Measurements from ENCODE around the gene FAM13A.

Gene FAM13A

DNA sequence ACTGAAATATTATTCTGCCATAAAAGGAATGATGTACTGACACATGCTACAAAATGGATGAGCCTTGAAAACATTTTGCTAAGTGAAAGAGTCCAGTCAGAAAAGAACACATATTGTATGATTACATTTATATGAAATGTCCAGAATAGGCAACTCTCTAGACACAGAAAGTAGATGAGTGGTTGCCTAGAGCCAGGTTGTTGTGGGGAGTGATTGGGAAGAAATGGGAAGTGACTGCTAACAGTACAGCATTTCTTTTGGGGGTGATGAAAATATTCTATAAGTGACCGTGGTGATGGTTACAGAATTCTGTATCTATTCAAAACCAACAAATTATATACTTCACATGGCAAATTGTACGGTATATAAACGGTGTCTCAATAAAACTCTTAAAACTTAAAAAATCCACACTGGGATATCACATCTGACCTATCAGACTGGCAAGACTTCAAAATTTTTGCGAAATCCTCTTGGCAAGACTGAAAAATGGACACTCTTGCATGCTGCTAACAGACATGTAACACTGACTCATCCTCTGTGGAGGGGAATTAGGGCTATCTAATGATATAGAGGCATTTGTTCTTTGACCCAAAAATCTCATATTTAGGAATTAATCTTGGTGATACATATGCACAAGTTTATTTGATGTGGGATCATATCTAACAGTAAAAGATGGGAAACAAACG lies 71.8 kb downstream of the FAM13A start:
- H3K4me3 ChIP-seq (ENCODE audit: low read depth, low read length) = no peak overlapping the region

DNA sequence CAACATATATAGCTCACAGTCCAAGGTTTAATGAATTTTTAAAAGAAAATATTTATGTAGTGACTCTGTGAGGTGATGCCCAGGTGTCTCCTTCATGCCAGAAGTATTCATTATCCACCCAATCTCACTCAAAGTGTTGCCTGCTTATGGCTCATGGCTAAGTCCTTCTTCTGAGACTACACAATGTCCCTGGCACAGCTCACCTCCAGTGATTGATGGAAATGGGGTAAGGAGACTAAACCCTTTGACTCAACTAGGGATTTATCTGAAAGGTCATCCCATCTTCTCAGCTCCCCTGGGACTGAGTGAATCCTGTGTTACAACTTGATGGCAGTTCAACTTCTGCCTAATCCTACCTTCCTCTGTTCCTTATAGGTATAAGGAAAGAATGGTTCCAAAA lies 74.2 kb downstream of the FAM13A start:
- TF ChIP-seq, protein P1, sequence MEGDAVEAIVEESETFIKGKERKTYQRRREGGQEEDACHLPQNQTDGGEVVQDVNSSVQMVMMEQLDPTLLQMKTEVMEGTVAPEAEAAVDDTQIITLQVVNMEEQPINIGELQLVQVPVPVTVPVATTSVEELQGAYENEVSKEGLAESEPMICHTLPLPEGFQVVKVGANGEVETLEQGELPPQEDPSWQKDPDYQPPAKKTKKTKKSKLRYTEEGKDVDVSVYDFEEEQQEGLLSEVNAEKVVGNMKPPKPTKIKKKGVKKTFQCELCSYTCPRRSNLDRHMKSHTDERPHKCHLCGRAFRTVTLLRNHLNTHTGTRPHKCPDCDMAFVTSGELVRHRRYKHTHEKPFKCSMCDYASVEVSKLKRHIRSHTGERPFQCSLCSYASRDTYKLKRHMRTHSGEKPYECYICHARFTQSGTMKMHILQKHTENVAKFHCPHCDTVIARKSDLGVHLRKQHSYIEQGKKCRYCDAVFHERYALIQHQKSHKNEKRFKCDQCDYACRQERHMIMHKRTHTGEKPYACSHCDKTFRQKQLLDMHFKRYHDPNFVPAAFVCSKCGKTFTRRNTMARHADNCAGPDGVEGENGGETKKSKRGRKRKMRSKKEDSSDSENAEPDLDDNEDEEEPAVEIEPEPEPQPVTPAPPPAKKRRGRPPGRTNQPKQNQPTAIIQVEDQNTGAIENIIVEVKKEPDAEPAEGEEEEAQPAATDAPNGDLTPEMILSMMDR (IDR thresholded peaks at IDR 0.05; ENCODE audit: low read depth, low read length) = no peak
- no peak overlapping the region for H3K4me3 ChIP-seq (ENCODE audit: low read depth, low read length)

More for the DNA sequence above, 71.8 kb downstream of the FAM13A start:
- TF ChIP-seq, protein P1 (IDR thresholded peaks at IDR 0.05; ENCODE audit: low read depth, low read length) = no peak

DNA sequence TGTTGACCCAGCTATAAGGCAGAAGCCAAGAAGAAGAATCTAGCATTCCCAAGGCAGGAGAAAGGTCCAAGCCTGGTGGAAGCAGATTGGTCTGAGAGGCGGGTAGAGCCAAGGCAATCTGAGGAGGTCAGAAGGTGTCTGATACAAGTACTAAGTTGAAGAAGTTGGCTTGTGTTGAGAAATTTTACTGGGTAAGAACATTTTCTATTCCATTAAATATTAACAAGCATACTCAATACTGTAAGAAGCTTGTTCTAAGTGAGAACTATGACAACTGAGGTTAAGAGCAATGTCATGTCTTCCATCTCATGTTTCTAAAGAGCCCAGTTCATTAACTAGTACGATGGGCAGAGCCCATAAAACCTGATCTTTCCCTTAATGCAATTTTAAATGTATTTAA lies 75.0 kb downstream of the FAM13A start:
- no peak overlapping the region for H3K4me3 ChIP-seq (ENCODE audit: low read depth, low read length)
- TF ChIP-seq, protein P1 (IDR thresholded peaks at IDR 0.05; ENCODE audit: low read depth, low read length) = no peak

DNA sequence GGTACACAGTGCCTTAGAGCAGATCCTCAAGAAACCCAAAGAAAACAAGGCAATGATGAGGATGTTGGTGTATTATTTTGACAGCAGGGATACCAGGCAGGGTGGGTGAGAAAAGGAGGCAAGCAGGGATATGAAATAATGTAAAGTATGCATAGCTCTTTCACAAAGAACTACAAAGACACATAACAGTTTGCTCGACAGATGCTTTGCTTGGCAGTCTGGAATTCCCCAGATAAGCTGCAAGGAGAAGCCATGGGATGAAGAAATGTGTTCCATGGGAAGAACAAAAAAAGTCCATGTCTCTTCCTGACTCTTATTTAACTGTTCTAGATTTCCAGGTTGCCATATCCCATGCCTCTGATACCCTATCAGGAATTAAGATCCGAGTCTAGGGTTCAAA lies 75.4 kb downstream of the FAM13A start:
- H3K4me3 ChIP-seq (ENCODE audit: low read depth, low read length) = no peak overlapping the region
- TF ChIP-seq, protein P1 (IDR thresholded peaks at IDR 0.05; ENCODE audit: low read depth, low read length) = no peak

DNA sequence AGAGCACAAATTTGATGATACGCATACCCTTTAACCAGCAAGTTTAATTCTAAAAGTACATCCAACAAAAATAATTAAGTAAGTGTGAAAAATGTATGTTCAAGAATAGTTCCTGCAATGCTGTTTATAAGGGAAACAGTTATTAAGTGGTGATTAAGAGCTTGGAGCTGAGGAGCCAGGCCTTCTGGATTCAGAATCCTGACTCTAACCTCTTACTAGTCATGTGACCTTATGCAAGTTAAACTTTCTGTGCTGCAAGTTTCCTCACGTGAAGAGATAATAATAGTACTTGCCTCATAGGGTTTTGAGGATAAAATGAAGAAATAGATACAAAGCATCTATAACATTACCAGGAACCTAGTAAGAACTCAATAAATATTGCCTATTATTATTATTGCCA lies 77.7 kb downstream of the FAM13A start:
- TF ChIP-seq, protein P1 (IDR thresholded peaks at IDR 0.05; ENCODE audit: low read depth, low read length) = no peak
- H3K4me3 ChIP-seq (ENCODE audit: low read depth, low read length) = no peak overlapping the region

DNA sequence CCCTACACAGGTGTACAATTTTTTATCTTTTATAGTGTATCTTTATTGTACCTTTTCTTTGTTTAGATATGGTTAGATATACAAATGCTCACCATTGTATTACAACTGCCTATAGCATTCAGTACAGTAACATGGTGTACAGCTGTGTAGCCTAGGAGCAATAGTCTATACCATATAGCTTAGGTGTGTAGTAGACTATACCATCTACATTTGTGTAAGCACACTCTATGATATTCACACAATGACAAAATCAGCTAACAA lies 80.3 kb downstream of the FAM13A start:
- no peak overlapping the region for H3K4me3 ChIP-seq (ENCODE audit: low read depth, low read length)
- TF ChIP-seq, protein P1 (IDR thresholded peaks at IDR 0.05; ENCODE audit: low read depth, low read length) = no peak

DNA sequence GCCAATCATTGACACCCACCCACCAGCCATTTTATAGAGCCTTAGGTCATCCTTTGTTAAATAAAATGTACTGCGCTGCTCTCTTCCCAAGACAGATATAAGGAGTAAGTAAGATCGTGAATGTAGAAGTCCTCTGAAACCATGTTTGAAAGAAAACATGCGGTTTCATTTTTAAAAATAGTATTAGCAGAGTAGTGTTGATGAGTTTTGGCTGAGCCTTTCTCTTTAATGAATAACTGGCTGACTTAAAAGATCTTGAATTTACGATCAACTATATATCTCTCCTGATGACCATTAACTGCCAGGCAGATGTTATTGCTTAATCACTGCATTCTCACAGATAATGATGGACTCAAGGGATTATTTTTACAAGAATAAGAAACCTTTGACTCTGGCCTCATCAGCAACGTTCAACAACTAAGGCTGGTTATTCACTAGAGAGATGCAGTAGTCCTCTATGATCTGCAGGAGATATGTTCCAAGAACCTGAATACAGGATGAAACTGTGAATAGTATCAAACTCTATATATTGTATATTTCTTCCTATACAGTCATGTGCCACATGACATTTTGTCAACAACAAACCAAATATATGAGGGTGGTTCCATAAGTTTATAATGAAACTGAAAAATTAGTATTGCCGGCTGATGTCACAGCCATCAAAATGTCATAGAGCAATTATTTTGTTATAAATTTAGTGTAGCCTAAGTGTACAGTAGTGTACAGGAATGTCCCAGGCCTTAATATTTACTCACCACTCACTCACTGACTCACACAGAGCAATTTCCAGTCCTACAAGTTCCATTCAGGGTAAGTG lies 80.8 kb downstream of the FAM13A start:
- TF ChIP-seq, protein P1 (IDR thresholded peaks at IDR 0.05; ENCODE audit: low read depth, low read length) = no peak
- no peak overlapping the region for H3K4me3 ChIP-seq (ENCODE audit: low read depth, low read length)
